Measurements from ENCODE around the gene DYSF.

DYSF gene

GRCh38 chr2:71457123-71457915 is 4.0 kb downstream of the DYSF start:
- DNase-seq = no peak

DNA sequence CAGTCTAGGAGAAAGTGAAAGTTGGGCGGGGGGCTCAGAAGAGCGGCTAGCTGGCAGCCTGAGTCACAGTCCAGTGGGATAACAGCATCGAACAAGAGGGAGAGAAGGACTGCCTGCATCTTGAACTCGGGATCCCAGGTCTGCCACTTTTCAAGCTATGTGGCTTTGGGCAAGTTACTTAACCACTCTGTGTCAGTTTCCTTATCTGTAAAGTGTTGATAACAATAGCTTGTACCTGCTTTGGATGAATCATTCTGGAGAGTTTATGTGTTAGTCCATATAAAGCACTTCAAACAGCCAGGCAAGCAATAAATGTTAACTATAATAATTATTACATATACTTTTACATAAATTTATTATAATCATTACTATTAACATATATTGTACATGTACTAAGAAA is 4.6 kb downstream of the DYSF start:
- no peak for DNase-seq

DNA sequence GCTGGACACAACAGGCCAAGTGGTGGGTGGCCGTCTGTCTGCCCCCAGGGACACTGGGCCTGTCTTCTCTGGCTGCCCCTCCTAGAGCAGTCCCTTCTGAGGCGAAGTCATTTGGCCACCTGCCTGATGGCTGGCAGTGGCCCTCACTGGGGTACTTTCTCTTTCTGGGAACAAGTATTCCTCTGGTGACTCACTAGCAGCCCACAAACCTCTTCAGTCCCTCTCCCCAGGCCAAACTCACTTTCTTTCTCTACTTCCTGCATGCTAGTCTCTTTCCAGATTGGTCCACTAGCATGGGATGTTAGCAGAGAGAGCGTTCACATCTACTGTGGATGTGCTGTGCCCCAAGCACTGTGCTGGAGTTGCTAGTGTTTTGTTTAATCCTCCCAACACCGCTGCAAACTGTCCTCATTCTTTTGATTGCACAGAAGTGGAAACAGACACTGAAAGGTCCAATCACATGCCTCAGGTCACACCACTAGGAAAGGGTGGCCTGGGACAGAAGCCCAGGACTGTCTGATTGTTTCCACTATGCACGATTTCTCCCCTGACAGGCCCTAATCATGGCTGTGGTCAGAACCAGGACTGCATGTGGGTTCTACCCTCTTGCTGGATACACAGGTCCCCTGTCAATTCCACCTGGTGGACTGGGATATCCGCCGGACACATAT is 5.2 kb downstream of the DYSF start:
- DNase-seq = no peak

DNA sequence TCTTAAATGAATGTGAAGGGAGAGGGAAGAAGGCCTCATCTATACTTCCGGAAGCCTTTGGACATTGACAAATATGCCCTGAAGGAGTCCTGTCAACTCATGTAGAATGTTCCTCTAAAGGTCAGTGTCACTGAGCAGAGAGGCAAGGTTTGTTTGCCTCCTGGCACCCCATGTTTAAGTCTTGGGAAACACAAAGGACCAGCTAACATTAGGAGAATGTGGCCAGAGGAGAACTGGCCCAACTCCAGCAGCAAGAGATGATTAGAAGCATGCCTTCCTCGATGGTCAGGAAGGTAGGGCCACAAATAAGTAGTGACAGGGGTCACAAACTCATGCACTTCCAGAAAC is 5.7 kb downstream of the DYSF start:
- DNase-seq = no peak

DNA sequence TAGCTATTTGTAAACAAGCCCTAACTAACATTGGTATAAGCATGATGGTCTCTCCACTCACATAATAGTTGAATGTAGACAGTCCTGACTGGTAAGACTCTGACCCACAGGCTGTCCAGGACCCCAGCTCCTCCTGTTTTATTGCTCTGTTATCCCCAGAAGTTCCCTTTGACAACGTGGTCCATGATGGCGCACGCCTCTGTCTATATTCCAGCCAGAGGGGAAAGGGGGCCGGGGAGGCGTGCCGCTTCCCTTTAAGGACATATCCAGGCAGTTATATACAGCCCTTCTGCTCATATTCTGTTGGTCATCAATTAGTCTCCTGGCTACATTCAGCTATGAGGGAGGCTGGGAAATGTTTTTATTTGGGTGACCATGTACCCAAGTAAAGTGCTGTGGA is 6.7 kb downstream of the DYSF start:
- DNase-seq = no peak

GRCh38 chr2:71460595-71461303 is 7.4 kb downstream of the DYSF start:
- DNase-seq = peak in 1 of 2 donors; percentile 5

DNA sequence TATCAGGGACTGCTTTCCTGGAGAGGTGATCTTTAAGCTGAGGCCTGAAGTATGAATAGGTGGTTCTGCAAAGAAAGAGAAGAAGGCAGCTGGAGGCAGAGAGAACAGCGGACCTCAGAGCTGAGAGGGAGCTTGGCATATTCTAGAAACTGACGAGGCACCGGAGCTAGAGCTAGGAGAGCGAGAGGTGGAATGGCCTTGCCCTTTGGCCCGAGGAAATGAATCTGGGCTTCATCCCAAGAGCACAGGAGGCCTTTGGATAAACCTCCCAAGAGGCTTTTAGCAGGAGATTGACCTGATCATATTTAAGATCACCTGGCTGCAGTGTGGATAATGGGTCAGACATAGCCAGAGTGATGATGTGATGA is 7.9 kb downstream of the DYSF start:
- DNase-seq = no peak

DNA sequence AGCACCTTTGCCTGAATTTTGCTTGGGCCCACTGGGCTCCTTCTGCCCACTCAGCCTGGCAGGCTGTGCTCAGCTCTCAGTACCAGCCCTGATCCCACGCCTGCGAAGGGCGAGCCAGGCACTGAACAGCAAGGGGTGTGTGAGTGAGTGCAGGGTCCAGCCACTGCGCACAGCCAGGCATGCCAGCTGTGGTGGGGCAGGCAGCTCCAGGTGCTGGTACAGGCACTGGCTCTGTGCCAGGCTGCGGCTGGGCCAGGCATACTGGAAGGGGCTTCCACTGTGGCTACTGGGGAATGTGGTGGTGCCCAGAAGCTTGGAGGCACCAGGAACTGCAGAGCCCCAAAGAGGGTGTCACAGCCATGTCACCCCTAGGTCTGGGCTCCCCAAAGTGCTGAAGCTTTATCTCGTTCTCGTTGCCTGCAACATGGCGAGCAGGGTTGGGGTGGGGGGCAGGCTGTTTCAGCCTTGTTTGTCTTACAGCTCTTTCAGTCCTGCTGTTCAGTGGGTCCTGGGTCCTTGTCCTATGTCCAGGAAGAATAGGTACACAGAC is 8.8 kb downstream of the DYSF start:
- DNase-seq = no peak

- no peak for DNase-seq
Measured at GRCh38 chr2:71462641-71463341, 9.4 kb downstream of the DYSF start.

GRCh38 chr2:71463342-71463654 is 9.9 kb downstream of the DYSF start:
- no peak for DNase-seq

GRCh38 chr2:71464389-71464788 is 11.0 kb downstream of the DYSF start:
- DNase-seq = no peak

GRCh38 chr2:71465356-71465755 is 12.0 kb downstream of the DYSF start:
- no peak for DNase-seq

DNA sequence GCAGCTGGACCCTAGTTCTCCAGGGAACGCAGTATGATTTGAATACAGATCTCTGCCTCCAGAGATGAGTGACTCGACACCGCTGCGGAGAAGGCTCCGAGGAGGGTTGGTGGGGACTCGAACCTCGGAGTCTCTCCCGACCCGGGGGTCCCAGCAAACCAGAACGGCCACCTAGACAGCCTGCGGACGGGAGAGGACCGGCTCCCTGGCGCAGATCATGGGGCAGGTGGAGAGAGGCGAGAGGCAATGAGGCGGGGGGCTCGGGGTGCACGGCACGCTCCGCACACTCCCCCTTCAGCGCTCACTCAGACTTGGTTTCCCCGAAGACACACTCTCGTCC is 12.6 kb downstream of the DYSF start:
- no peak for DNase-seq

- no peak for DNase-seq
Measured at GRCh38 chr2:71466301-71467179, 13.2 kb downstream of the DYSF start.

DNA sequence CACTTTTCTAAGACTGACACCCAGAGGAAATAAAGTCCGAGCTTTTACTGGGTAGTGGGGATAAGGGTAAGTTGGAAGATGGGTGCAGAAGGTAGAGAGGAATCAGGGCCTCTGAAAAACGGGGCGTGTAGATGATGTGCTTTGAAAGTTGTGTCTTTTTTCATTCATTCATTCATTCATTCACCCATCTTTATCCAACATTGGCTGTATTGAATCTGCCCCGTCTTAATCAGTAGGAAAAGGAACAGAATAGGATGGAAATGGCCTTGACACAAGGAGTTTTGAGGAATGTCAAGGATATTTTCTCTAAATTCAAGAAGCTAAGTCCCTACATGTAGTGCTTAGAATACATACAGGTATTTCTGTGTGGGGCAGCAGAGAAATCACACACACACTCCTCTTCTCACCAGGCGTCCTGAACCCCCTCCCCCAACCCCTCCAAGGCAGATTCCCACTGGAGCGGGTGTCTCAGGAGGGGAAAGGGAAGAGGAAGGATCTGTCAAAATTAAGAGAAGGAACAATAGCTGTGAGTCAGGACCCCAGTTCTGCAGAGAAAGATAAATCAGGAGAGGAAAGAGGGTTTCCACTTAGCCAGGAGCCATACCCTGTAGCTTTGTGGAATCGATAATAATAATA is 13.9 kb downstream of the DYSF start:
- no peak for DNase-seq

DNA sequence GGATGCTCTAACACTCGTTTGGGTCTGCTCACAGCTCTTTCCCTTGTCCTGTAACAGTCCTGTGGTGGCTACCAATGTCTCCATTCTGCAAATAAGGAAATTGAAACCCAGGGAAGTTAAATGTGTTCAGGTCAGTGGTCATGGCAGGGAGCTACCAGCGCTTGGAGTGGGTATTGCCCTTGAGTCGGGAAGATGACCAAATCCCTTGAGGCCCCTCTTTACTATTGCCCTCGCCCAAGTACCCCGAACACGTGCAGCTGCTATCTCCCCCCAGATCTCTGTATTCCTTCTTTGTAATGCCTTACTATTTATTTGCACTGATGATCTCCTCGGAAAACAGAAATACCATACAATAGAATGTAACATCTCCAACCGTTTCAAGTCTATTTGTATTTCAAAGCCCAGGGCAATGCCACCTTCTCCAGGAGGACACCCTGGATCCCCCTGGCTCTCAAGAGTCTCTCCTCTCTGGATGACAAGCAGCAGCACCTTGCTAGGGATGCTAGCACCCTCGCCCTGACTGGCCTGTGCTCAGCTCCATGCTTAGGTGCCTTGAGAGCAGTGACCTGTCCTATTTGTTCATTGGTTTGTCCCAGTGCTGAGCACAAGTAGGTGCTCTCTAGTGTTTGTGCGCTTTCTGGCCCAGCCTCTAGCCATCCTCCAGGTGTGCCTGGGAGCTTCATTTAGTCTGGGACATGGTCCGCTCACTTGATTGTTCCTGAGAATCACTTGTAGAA is 15.1 kb downstream of the DYSF start:
- DNase-seq = no peak

- DNase-seq = no peak
Measured at GRCh38 chr2:71469403-71470398, 16.3 kb downstream of the DYSF start.

DNA sequence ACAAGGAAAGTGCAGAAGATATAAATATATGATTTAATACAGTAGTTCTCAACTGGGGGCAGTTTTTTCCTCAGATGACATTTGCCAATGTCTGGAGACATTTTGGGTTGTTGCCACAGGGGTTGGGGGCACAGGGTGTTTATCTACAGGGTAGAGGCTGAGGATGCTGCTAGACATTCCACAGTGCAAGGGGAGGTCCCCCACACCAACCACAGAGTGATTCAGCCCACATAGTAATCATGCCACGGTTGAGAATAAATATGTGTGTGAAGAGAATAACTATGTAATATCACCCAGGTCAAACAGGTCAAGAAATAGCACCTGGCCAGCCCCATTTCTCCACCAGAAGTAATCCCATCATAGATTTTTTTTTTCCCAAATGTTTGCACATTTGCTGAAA is 17.9 kb downstream of the DYSF start:
- DNase-seq = no peak

DNA sequence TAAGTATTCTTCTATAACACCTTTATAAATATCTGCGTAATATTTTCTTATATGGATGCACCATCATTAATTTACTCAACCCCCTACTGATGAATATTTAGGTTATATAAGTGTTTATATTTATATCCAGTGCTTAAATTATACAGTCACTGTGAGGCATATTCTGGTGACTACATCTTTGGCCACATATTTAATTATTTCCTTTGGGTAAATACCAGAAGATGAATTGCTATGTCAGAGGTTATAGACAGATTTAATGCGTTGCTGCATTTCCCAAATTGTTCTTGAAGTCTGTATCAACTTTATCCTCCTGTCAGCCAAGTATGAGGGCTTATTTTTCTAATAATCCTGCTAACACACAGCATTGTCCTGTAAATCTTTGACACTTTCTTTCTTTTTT is 18.7 kb downstream of the DYSF start:
- no peak for DNase-seq
